Measurements from ENCODE around the gene JTB. TPM values are rescaled to one million over a fixed set of nuclear protein-coding genes. Genes with fewer than 3 reads are reported as not detected.
A peak's percentile ranks its signal among the peaks of the same experiment; 100 is the strongest.
"Not testable (repeated sequence)": the region's sequence is repeated elsewhere in the genome, so short reads cannot be mapped to it uniquely, and the experiment has no call there.

Gene JTB
- 93.8 TPM for total RNA-seq
- 100 to 1,000 TPM; 334 to 378 (median 356) TPM for polyA plus RNA-seq

DNA sequence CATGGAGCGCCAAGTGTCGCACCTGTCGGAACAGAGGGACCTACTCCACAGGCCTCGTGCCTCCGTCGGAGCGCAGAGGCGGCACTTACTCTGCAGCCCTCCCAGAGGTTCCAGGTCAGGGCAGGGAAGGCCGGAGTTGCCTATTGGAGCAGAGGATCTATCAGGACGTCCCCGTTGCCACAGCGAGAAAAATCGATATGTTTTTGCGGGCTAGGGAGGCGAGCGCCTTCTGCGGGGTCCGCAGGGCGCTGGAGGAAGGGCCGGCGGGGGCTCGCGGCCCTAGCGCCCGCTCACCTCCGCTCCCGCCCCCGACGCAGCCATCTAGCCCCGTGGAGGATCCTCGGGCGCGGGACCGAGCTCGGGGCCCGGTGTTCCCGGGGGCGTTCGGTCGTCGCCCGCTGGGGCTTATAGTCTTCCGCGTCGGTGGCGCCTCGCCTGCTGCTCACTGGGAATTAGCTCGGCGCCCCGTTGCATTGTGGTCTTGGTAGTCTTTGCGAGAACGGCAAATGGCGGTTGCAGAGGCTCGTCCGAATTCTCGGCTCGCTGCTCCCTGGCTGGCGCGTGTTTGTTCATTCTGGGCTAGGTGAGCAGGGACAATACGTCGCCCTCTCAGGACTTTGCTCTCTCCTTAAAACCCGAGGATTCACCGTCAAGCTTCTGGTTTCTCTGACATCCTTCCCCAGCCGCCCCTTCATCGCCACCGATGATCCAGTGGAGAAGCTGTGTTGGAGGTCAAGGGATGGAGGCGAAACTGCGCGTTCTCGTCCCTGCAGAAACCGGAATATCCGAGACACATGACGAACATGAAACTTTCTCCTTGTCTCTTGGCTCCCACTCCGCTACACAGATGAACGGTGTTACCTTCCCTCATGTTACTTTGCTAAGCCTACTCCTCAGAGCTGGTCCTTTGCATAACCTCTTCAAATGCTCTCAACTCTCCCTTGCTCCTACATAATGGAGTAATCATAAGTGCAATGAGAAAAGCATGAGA is at the start of gene JTB:
Gene JTB (minus strand): TSS at position 425 of the 991 bp plus-strand sequence. CDS start 422 bp downstream, at position 3.
- H3K36me3 Mint-ChIP-seq, result peaks cover 23% of the 10 kb centered on the region
- Histone ChIP-seq H3K9me3 (ENCODE audit: control insufficient read depth in 2 of 2, low read length in 2 of 2) (no peaks in the 10 kb centered on the region), H3K27me3 (ENCODE audit: control insufficient read depth, insufficient read depth, low read length) (no peaks in the 10 kb centered on the region), H3K36me3 (ENCODE audit: control insufficient read depth, insufficient read depth, low read length) (peaks cover 25% of the 10 kb centered on the region), H3K4me3 (ENCODE audit: low read depth, low read length) (peak within 1 kb of the TSS; percentile 96), H3K4me1 (ENCODE audit: control insufficient read depth, insufficient read depth, low read length, poor library complexity, severe bottlenecking) (peaks cover 27% of the 10 kb centered on the region), H3K27ac (ENCODE audit: insufficient read depth, low read length, poor library complexity, severe bottlenecking) (peak within 1 kb of the TSS; percentile 81)
- H3K4me3 Mint-ChIP-seq, result peak within 1 kb of the TSS; percentile 97
- DNase-seq (peak; percentile 80 to 87 (median 83)), ATAC-seq (ENCODE audit: low read depth in 2 of 2) (peak; percentile 94 to 97)
- H3K27ac Mint-ChIP-seq, result peak within 1 kb of the TSS; percentile 94 to 98 (median 97)
- peaks cover 4 to 37% (median 25%) of the 10 kb centered on the region in 4 donors for H3K4me1 Mint-ChIP-seq
- H3K27me3 Mint-ChIP-seq, result no peaks in the 10 kb centered on the region
- H3K9me3 Mint-ChIP-seq, result no peaks in the 10 kb centered on the region

GRCh38 chr1:154019940-154020339 is 42.5 kb upstream of the JTB start:
- Histone ChIP-seq H3K4me1 (ENCODE audit: control insufficient read depth, insufficient read depth, low read length, poor library complexity, severe bottlenecking) (no peaks in the 10 kb centered on the region), H3K27me3 (ENCODE audit: control insufficient read depth, insufficient read depth, low read length) (no peaks in the 10 kb centered on the region), H3K9me3 (ENCODE audit: control insufficient read depth in 2 of 2, low read length in 2 of 2) (no peaks in the 10 kb centered on the region), H3K27ac (ENCODE audit: insufficient read depth, low read length, poor library complexity, severe bottlenecking) (no peak overlapping the region), H3K4me3 (ENCODE audit: low read depth, low read length) (no peak overlapping the region), H3K36me3 (ENCODE audit: control insufficient read depth, insufficient read depth, low read length) (no peaks in the 10 kb centered on the region)
- Mint-ChIP-seq H3K4me1 (no peaks in the 10 kb centered on the region), H3K9me3 (peaks cover 0 to 1% (median 0%) of the 10 kb centered on the region in 7 donors), H3K36me3 (no peaks in the 10 kb centered on the region), H3K4me3 (no peak overlapping the region), H3K27me3 (peaks cover 5% of the 10 kb centered on the region), H3K27ac (no peak overlapping the region)
- DNase-seq (no peak), ATAC-seq (ENCODE audit: low read depth in 2 of 2) (no peak)

DNA sequence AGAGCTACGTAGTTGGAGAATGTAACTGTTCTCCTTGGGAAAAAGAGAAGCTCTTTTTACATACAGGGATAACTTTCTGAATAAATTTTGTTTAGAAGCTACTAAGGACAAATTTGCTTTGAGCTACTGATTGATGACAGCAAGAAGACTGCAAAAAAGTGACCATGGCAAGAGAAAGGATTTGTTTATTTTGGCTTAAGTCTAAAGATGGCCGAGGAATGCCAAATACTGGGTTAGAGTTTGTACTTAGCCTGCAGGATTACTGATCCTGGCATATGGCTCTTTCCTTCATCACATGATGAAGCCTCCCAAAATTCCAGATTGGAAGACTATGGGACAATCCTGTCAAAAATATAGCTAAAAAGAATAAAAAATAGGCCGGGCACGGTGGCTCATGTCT is 41.8 kb upstream of the JTB start:
- ATAC-seq (ENCODE audit: low read depth in 2 of 2) (no peak), DNase-seq (no peak)
- no peak overlapping the region for H3K4me3 ChIP-seq (ENCODE audit: low read depth, low read length)
- H3K9me3 Mint-ChIP-seq, result peaks cover 0 to 1% (median 0%) of the 10 kb centered on the region in 7 donors
- H3K4me3 Mint-ChIP-seq, result no peak overlapping the region
- H3K4me1 ChIP-seq (ENCODE audit: control insufficient read depth, insufficient read depth, low read length, poor library complexity, severe bottlenecking), result no peaks in the 10 kb centered on the region
- H3K27me3 ChIP-seq (ENCODE audit: control insufficient read depth, insufficient read depth, low read length), result no peaks in the 10 kb centered on the region
- H3K27ac ChIP-seq (ENCODE audit: insufficient read depth, low read length, poor library complexity, severe bottlenecking), result no peak overlapping the region
- no peak overlapping the region for H3K27ac Mint-ChIP-seq
- peaks cover 5% of the 10 kb centered on the region for H3K27me3 Mint-ChIP-seq
- H3K9me3 ChIP-seq (ENCODE audit: control insufficient read depth in 2 of 2, low read length in 2 of 2), result no peaks in the 10 kb centered on the region
- H3K4me1 Mint-ChIP-seq, result peaks cover 0 to 3% (median 0%) of the 10 kb centered on the region in 4 donors
- no peaks in the 10 kb centered on the region for H3K36me3 Mint-ChIP-seq
- H3K36me3 ChIP-seq (ENCODE audit: control insufficient read depth, insufficient read depth, low read length), result no peaks in the 10 kb centered on the region

DNA sequence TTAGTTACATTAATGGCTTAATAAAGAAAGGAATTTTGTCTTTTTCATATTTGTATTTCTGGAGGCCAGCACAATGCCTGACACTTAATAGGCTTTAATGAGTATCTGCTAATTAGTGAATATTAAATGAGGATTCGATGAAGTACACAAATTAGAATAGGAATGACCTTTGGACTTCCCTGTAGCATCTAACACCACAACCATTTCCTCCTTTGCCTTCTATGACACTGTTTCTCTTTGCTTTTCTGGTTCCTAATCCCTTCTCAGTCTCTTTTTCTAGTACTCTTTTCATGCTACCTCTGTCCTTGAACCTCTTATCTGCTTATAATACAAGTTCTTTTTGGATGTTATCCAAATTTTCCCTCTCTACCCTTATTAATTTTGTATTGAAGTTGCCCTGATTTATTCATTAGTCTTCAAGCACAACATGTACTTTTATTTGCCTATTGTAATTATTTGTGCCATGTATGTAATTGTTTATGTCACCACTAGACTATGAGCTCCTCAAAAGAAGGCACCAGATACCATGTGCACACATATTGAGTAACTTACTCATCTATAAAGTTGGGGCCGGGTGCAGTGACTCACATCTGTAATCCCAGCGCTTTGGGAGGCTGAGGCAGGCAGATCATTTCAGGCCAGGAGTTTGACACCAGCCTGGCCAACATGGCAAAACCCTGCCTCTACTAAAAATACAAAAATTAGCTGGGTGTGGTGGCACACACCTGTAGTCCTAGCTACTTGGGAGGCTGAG is 36.9 kb upstream of the JTB start:
- H3K4me3 ChIP-seq (ENCODE audit: low read depth, low read length), result no peak overlapping the region
- no peaks in the 10 kb centered on the region for H3K36me3 ChIP-seq (ENCODE audit: control insufficient read depth, insufficient read depth, low read length)
- Mint-ChIP-seq H3K9me3 (peaks cover 0 to 1% (median 0%) of the 10 kb centered on the region in 7 donors), H3K27me3 (peaks cover 10% of the 10 kb centered on the region), H3K4me3 (no peak overlapping the region), H3K36me3 (no peaks in the 10 kb centered on the region), H3K4me1 (peaks cover 0 to 4% (median 0%) of the 10 kb centered on the region in 4 donors), H3K27ac (no peak overlapping the region)
- ATAC-seq (ENCODE audit: low read depth in 2 of 2) (no peak), DNase-seq (no peak)
- H3K27me3 ChIP-seq (ENCODE audit: control insufficient read depth, insufficient read depth, low read length), result no peaks in the 10 kb centered on the region
- H3K4me1 ChIP-seq (ENCODE audit: control insufficient read depth, insufficient read depth, low read length, poor library complexity, severe bottlenecking), result no peaks in the 10 kb centered on the region
- H3K27ac ChIP-seq (ENCODE audit: insufficient read depth, low read length, poor library complexity, severe bottlenecking), result no peak overlapping the region
- no peaks in the 10 kb centered on the region for H3K9me3 ChIP-seq (ENCODE audit: control insufficient read depth in 2 of 2, low read length in 2 of 2)

- not testable (repeated sequence) for H3K4me1 Mint-ChIP-seq; H3K27me3 ChIP-seq (ENCODE audit: control insufficient read depth, insufficient read depth, low read length); H3K36me3 ChIP-seq (ENCODE audit: control insufficient read depth, insufficient read depth, low read length); DNase-seq; H3K4me1 ChIP-seq (ENCODE audit: control insufficient read depth, insufficient read depth, low read length, poor library complexity, severe bottlenecking); H3K36me3 Mint-ChIP-seq; H3K4me3 Mint-ChIP-seq; H3K9me3 Mint-ChIP-seq; ATAC-seq (ENCODE audit: low read depth in 2 of 2); H3K9me3 ChIP-seq (ENCODE audit: control insufficient read depth in 2 of 2, low read length in 2 of 2); H3K27ac ChIP-seq (ENCODE audit: insufficient read depth, low read length, poor library complexity, severe bottlenecking); H3K4me3 ChIP-seq (ENCODE audit: low read depth, low read length); H3K27ac Mint-ChIP-seq
- H3K27me3 Mint-ChIP-seq, result peaks cover 10% of the 10 kb centered on the region
Observed at GRCh38 chr1:154012543-154012942, 35.1 kb upstream of the JTB start.

GRCh38 chr1:154012129-154012528 is 34.7 kb upstream of the JTB start:
- Mint-ChIP-seq H3K27ac (no peak overlapping the region), H3K27me3 (peaks cover 10% of the 10 kb centered on the region), H3K36me3 (no peaks in the 10 kb centered on the region), H3K9me3 (peaks cover 0 to 1% (median 0%) of the 10 kb centered on the region in 7 donors), H3K4me1 (peaks cover 0 to 4% (median 0%) of the 10 kb centered on the region in 4 donors), H3K4me3 (no peak overlapping the region)
- H3K4me3 ChIP-seq (ENCODE audit: low read depth, low read length), result no peak overlapping the region
- no peaks in the 10 kb centered on the region for H3K36me3 ChIP-seq (ENCODE audit: control insufficient read depth, insufficient read depth, low read length)
- H3K4me1 ChIP-seq (ENCODE audit: control insufficient read depth, insufficient read depth, low read length, poor library complexity, severe bottlenecking), result no peaks in the 10 kb centered on the region
- H3K9me3 ChIP-seq (ENCODE audit: control insufficient read depth in 2 of 2, low read length in 2 of 2), result no peaks in the 10 kb centered on the region
- H3K27me3 ChIP-seq (ENCODE audit: control insufficient read depth, insufficient read depth, low read length), result no peaks in the 10 kb centered on the region
- H3K27ac ChIP-seq (ENCODE audit: insufficient read depth, low read length, poor library complexity, severe bottlenecking), result no peak overlapping the region
- no peak for DNase-seq
- no peak for ATAC-seq (ENCODE audit: low read depth in 2 of 2)

DNA sequence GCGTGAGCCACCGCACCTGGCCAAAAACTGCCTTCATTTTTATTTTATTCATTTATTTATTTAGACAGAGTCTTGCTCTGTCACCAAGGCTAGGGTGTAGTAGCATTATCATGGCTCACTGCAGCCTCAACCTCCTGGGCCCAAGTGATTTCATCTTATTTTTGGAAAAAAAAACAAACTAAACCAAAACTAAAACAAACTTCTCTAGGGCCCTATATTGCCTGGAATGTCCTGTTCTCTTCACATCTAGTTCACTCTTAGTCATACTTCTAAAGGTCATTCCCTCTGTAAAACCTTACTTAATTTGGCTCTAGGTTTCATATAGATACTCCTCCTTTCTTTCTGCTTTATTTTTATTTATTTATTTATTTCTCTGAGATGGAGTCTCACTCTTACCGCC is 28.7 kb upstream of the JTB start:
- H3K9me3 ChIP-seq (ENCODE audit: control insufficient read depth in 2 of 2, low read length in 2 of 2), result no peaks in the 10 kb centered on the region
- no peaks in the 10 kb centered on the region for H3K27me3 ChIP-seq (ENCODE audit: control insufficient read depth, insufficient read depth, low read length)
- no peak overlapping the region for H3K4me3 ChIP-seq (ENCODE audit: low read depth, low read length)
- DNase-seq, result no peak
- no peak overlapping the region for H3K27ac Mint-ChIP-seq
- H3K27ac ChIP-seq (ENCODE audit: insufficient read depth, low read length, poor library complexity, severe bottlenecking), result no peak overlapping the region
- ATAC-seq (ENCODE audit: low read depth in 2 of 2), result no peak
- H3K36me3 Mint-ChIP-seq, result no peaks in the 10 kb centered on the region
- H3K4me1 ChIP-seq (ENCODE audit: control insufficient read depth, insufficient read depth, low read length, poor library complexity, severe bottlenecking), result no peaks in the 10 kb centered on the region
- no peaks in the 10 kb centered on the region for H3K9me3 Mint-ChIP-seq
- H3K4me1 Mint-ChIP-seq, result no peaks in the 10 kb centered on the region
- no peaks in the 10 kb centered on the region for H3K36me3 ChIP-seq (ENCODE audit: control insufficient read depth, insufficient read depth, low read length)
- H3K4me3 Mint-ChIP-seq, result no peak overlapping the region
- H3K27me3 Mint-ChIP-seq, result peaks cover 5% of the 10 kb centered on the region
